NB4 (cell line): ENCODE data around the gene SACS.

Experiments
- CTCF ChIP-seq: IDR thresholded peaks from one replicate; pipeline ENCODE4 v1.5.1; 2012; ENCODE audit warnings: low read depth, low read length
- POLR2A ChIP-seq: IDR thresholded peaks from 2 replicates; pipeline ENCODE4 v1.6.1; 2011; ENCODE audit warnings: mild to moderate bottlenecking; ENCODE audit not compliant: insufficient read length; ENCODE audit errors: extremely low read depth

- TF ChIP-seq CTCF (no peak), POLR2A (no peak)
These were observed 25.5 kb upstream of the SACS start for GRCh38 chr13:23458989-23459388.
